Muscle of arm (tissue), 12 donors: ENCODE results near the gene ELP5. TPM values are rescaled to one million over a fixed set of nuclear protein-coding genes. Genes with fewer than 3 reads are reported as not detected.

Experiments
- DNase-seq: peaks from one replicate; pipeline ENCODE4 v3.0.0-alpha.2; 2013
- polyA plus RNA-seq, 12 donors: library from polyadenylated mRNA; unstranded; fragments of 120-200 nt; gene quantifications; one replicate each; pipeline ENCODE4 v1.2.1, GENCODE V29; 2013; ENCODE audit not compliant: insufficient read length in 12 of 12

Gene ELP5
- polyA plus RNA-seq, 12 donors, result 32.1 to 70.1 (median 38.0) TPM; not detected in 1

DNA sequence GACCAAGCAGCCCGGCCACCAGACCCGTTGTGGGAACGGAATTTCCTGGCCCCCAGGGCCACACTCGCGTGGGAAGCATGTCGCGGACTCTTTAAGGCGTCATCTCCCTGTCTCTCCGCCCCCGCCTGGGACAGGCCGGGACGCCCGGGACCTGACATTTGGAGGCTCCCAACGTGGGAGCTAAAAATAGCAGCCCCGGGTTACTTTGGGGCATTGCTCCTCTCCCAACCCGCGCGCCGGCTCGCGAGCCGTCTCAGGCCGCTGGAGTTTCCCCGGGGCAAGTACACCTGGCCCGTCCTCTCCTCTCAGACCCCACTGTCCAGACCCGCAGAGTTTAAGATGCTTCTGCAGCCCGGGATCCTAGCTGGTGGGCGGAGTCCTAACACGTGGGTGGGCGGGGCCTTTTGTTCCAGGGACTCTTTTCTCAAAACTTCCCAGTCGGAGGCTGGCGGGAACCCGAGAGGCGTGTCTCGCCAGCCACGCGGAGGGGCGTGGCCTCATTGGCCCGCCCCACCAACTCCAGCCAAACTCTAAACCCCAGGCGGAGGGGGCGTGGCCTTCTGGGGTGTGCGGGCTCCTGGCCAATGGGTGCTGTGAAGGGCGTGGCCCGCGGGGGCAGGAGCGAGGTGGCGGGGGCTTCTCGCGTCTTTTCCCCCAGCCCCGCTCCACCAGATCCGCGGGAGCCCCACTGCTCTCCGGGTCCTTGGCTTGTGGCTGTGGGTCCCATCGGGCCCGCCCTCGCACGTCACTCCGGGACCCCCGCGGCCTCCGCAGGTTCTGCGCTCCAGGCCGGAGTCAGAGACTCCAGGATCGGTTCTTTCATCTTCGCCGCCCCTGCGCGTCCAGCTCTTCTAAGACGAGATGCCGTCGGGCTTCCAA, 29.3 kb downstream of the ELP5 start, which contains the start of gene SLC2A4:
SLC2A4 (plus strand) TSS at position 645 of the 879 bp plus-strand sequence; CDS start at position 862, 217 bp downstream.
- peak; percentile 84 for DNase-seq

- no peak for DNase-seq
Measured at GRCh38 chr17:7281953-7282751, 30.1 kb downstream of the ELP5 start.

DNA sequence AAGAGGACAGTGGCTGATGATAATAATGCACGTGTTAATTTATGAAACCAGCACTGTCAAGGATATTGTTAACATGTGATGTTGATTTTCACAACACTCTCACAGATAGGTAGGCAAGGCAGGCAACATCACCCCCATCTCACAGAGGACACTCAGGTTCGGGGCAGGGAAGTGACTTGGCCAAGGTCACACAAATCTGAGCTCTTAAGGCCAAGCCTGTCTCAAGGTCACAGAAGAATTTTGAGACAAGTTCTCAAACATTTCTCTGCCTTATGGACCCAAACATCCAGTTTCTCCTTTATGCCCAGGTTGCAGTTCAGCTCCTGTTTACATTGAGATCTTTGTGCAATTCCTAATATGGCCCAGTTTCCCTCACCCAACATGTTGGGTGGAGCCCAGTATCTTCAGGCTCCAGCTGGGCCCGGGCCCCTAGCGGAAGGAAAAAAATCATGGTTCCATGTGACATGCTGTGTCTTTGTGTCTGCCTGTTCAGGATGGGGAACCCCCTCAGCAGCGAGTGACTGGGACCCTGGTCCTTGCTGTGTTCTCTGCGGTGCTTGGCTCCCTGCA, 30.8 kb downstream of the ELP5 start:
- no peak for DNase-seq

- no peak for DNase-seq
Measured at GRCh38 chr17:7283471-7284216, 31.6 kb downstream of the ELP5 start.

- DNase-seq, result no peak
Measured at GRCh38 chr17:7284911-7285310, 32.9 kb downstream of the ELP5 start.

- no peak for DNase-seq
Measured at GRCh38 chr17:7285679-7286078, 33.7 kb downstream of the ELP5 start.

DNA sequence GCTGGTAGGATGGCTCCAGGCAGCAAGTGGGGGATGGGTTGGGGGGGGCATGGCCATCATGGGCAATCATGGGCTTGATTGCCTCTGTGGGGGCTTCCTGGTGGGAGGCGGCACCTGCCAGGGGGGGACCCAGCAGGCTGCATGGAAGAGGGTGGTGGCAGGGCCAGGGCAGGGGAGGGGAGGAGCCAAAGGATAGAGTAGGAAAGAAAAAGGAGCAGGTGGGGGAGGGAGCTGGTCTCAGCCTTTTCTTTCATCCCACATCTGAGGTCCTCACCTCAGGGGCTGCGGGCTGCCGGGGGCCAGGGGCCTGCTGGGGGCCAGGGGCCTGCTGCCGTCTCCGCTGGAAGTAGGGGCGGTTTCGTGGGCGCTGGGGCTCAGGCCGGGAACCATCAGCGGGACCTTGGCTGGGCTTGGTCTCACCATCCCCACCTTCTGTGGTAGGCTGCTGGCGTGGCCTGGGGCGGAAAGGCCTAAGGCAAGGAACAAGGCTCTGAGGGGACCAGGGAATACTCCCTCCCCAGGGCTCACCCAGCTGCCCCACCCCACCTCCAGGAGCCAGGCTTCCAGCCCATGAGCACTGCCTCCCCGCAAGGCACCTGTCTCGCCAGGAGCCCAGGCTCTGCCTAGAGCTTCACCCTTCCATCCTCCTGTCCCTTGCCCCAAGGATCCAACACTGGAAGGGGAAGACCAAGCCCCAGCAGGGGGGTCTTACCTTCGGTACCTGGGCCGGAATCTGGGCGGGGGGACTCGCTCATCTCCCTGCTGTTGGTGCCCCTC, 37.4 kb downstream of the ELP5 start:
- no peak for DNase-seq

DNA sequence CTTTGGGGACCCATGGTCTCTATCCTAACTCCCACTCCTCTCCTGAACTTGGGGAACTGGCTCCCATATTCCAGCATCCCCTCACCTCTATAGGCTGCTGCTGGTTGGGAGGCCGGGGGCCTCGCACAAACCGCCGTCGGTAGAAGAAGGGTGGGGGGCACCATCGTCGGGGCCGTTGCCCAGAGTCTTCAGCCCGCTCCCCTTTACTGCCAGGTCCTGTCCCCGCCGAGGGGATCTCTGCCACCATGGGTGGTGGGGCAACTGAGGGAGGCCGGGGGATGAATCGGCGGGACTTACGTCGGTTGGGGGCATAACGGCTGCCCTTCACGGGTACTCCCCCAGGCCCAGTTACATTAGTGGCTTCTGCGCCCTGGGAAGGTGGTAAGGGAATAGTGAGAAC, 38.2 kb downstream of the ELP5 start:
- DNase-seq, result no peak

- no peak for DNase-seq
Measured at GRCh38 chr17:7290685-7291084, 38.7 kb downstream of the ELP5 start.

GRCh38 chr17:7292194-7292593, 40.2 kb downstream of the ELP5 start:
- no peak for DNase-seq

DNA sequence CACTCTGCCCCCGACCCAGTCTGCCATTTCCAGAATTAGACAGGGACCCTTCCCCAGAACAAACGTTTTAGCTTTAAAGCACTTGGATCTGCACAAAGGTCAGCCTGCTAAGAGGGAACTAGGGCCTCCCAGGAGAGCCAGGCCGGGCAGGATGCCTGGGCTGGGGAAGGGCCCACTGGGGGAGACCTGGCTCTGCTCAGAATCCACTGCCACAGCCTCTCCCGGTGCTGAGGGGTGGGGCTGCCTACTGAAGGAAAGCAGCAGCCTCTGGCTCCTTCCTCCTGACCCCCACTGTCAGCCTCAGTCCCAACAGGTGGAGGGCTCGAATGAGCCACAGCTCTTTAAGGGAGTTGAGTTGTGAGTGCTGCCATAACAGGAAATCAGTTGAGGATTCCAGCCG, 40.7 kb downstream of the ELP5 start:
- DNase-seq, result no peak

DNA sequence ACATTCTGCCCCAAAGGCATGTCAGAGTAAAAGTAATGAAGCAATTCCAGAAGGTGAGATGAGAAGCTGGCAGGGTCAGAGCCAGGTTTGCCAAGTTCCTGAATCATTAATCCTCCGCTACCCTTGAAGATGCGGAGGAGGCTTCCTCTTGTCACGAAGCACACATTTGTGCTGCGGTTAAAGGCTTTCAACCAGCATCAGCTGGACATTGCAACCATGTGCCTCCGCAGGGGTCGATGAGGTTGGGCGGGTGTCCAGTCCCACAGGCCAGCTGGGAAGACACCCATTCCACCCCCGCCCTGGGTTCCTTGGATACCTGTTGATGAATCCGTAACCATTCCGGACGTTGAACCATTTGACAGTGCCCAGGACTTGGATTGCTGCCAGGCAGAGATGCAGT, 41.1 kb downstream of the ELP5 start:
- no peak for DNase-seq

GRCh38 chr17:7293816-7294613, 42.0 kb downstream of the ELP5 start:
- no peak for DNase-seq

DNA sequence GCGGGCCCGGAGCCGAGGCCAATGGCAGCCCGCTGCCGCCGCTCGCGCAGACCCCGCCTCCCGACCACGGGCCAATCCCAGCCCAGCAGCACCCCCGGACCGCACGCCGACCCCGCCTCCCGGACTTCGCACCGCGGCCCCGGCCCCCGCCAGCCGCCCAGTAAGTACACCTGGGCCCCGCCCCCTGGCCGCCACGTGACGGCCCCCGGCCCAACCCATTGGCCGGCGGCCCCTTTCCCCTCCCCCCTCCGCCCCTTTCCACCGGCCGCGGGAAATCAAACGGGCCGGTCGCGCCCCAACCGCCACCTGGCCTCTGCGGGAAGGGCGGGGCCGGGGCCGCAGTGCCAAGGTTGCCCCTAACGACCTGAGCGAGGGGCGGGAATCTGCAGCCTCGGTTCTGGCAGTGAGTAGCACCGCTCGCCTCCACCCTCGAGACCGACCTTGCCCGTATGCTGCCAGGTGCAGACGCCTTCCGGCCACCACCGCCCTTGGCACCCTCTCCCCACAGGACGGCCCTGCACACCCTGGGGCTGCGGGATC, 42.7 kb downstream of the ELP5 start, which contains the start of gene YBX2:
YBX2 (minus strand) TSS at position 26 of the 540 bp plus-strand sequence. CDS start 139 bp downstream, outside the sequence.
- DNase-seq, result no peak

- no peak for DNase-seq
Measured at GRCh38 chr17:7295230-7296180, 43.5 kb downstream of the ELP5 start.

GRCh38 chr17:7296189-7296861, 44.3 kb downstream of the ELP5 start:
- peak; percentile 79 for DNase-seq

- DNase-seq, result no peak
Measured at GRCh38 chr17:7304179-7304578, 52.2 kb downstream of the ELP5 start.
